Keratinocyte (primary cell): Measurements from ENCODE around the gene TMEM208. TPM values are rescaled to one million over a fixed set of nuclear protein-coding genes. Genes with fewer than 3 reads are reported as not detected.

Experiments used
- DNase-seq: peaks from one replicate; pipeline ENCODE4 v3.0.0-alpha.2; 2011; ENCODE audit warnings: low read depth, missing footprints, low spot score
- FAIRE-seq: peaks from 2 replicates; lab custom pipeline; 2011; peaks lifted over from hg19 to GRCh38; lab: Jason Lieb, UNC
- H2AFZ ChIP-seq: 2 replicates; pipeline ENCODE4 v1.6.0; 2012; ENCODE audit warnings: low read length, control low read depth, inconsistent platforms; ENCODE audit not compliant: control insufficient read depth
- H3K27ac ChIP-seq: 2 replicates; pipeline ENCODE4 v1.5.1; 2011; ENCODE audit warnings: low read length; ENCODE audit not compliant: control insufficient read depth, insufficient read depth
- H3K27me3 ChIP-seq: 3 replicates; pipeline ENCODE4 v1.6.0; 2011; ENCODE audit warnings: low read length; ENCODE audit not compliant: control insufficient read depth, insufficient read depth; ENCODE audit errors: extremely low read depth
- H3K36me3 ChIP-seq, 2 experiments: 2 replicates in 1 of 2; 3 replicates in 1 of 2; pipeline ENCODE4 v1.5.1; 2011; ENCODE audit warnings: low read length in 2 of 2, mild to moderate bottlenecking in 1 of 2; ENCODE audit not compliant: control insufficient read depth in 2 of 2, insufficient read depth in 2 of 2; ENCODE audit errors: extremely low read depth in 1 of 2
- H3K4me1 ChIP-seq: 3 replicates; pipeline ENCODE4 v1.5.1; 2011; ENCODE audit warnings: low read length; ENCODE audit not compliant: control insufficient read depth, insufficient read depth; ENCODE audit errors: extremely low read depth
- H3K4me2 ChIP-seq: 3 replicates; pipeline ENCODE4 v1.6.0; 2011; ENCODE audit warnings: low read depth, low read length; ENCODE audit not compliant: control insufficient read depth, insufficient read depth; ENCODE audit errors: extremely low read depth
- H3K4me3 ChIP-seq, 3 experiments: fragments of 200-600 bp in 1 of 3; sonication (generic) in 1 of 3; 2 replicates in 2 of 3; 3 replicates in 1 of 3; pipeline ENCODE4 v1.5.1; 2011 to 2016; ENCODE audit warnings: low read length in 3 of 3, mild to moderate bottlenecking in 3 of 3, control low read depth in 2 of 3, inconsistent platforms in 1 of 3, low read depth in 1 of 3, mixed read lengths in 1 of 3, mixed run types in 1 of 3, moderate library complexity in 1 of 3; ENCODE audit not compliant: control insufficient read depth in 2 of 3, insufficient read depth in 2 of 3; ENCODE audit errors: extremely low read depth in 1 of 3
- H3K79me2 ChIP-seq: 2 replicates; pipeline ENCODE4 v1.6.0; 2012; ENCODE audit warnings: low read length; ENCODE audit not compliant: control insufficient read depth, insufficient read depth
- H3K9ac ChIP-seq: 3 replicates; pipeline ENCODE4 v1.6.0; 2011; ENCODE audit warnings: low read length; ENCODE audit not compliant: control insufficient read depth, insufficient read depth; ENCODE audit errors: extremely low read depth
- H3K9me1 ChIP-seq: 3 replicates; pipeline ENCODE4 v1.6.0; 2011; ENCODE audit warnings: low read length; ENCODE audit not compliant: control insufficient read depth, insufficient read depth; ENCODE audit errors: extremely low read depth
- H3K9me3 ChIP-seq: 2 replicates; pipeline ENCODE4 v1.5.1; 2012; ENCODE audit warnings: low read depth, low read length; ENCODE audit not compliant: control insufficient read depth
- H4K20me1 ChIP-seq: 3 replicates; pipeline ENCODE4 v1.6.0; 2011; ENCODE audit warnings: low read length; ENCODE audit not compliant: control insufficient read depth, insufficient read depth; ENCODE audit errors: extremely low read depth
- EZH2 ChIP-seq: IDR thresholded peaks from one replicate; pipeline ENCODE4 v1.6.1; 2012; ENCODE audit warnings: inconsistent platforms, mild to moderate bottlenecking, low read length, moderate library complexity
- dilution Hi-C: fragments of 300-500 bp; cut with MboI; formaldehyde crosslinking; loops from one replicate; pipeline ENCODE4 v1.7.0; 2020; ENCODE audit warnings: low sequenced_read_pairs; ENCODE audit not compliant: extremely low pct_ligation_motif_present
- polyA plus RNA-seq, 5 experiments: library from polyadenylated mRNA; depleted of rRNA in 3 of 5; stranded (reverse) in 3 of 5; stranded (forward) in 1 of 5; unstranded in 1 of 5; fragments of >200 nt; gene quantifications; 1 replicate in 1 of 5; 2 replicates in 3 of 5; 3 replicates in 1 of 5; pipeline versions ENCODE4 v1.2.1 to v1.2.3, GENCODE V29; 2011 to 2012; ENCODE audit warnings: missing spikeins in 2 of 5, low read depth in 1 of 5, low replicate concordance in 1 of 5
- TF ChIP-seq, protein P1 (sequence below), 3 experiments: IDR thresholded peaks in 1 of 3; conservative IDR thresholded peaks in 1 of 3; optimal IDR thresholded peaks in 1 of 3; 2 replicates in 2 of 3; 3 replicates in 1 of 3; pipeline versions ENCODE3 to v1.5.1; 2011; ENCODE audit warnings: low read length in 3 of 3, mild to moderate bottlenecking in 3 of 3, moderate library complexity in 2 of 3, control low read depth in 1 of 3, inconsistent platforms in 1 of 3; ENCODE audit not compliant: insufficient read depth in 2 of 3; ENCODE audit errors: extremely low read depth in 1 of 3

Gene TMEM208
- polyA plus RNA-seq, 1 donor (not counting 4 experiments of a cell fraction or from before 2014, with no cell fraction given) = 44.9 TPM

DNA sequence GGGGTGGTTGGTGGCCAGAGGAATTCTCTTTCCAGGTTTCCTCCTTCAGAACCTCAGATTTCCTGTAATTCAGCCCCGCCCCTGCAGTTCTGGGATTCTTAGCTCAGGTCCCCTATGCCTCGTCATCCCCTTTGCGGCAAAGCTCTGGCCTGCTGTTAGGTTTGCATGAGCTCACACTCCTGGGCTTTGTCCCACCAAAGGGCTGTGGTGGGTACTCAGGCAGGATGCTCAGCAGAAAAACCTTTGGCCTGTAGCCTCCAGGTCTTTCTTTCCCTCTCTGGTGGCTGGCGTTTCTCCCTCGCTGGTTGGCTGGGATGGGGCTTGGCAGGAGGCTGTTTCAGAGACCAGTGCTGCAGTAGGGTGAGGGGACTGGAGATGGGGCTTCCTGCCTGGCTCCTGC lies 42.8 kb downstream of the TMEM208 start:
- Histone ChIP-seq H3K9ac (no peak overlapping the region), H3K36me3 (no peaks in the 10 kb centered on the region), H3K9me3 (no peaks in the 10 kb centered on the region), H3K4me1 (no peaks in the 10 kb centered on the region), H3K27me3 (peaks cover 12% of the 10 kb centered on the region), H3K9me1 (no peaks in the 10 kb centered on the region), H3K4me3 (no peak overlapping the region), H3K27ac (no peak overlapping the region), H2AFZ (no peak overlapping the region), H4K20me1 (no peaks in the 10 kb centered on the region), H3K79me2 (no peaks in the 10 kb centered on the region), H3K4me2 (no peak overlapping the region)
- no peak for DNase-seq
- no peak for FAIRE-seq
- TF ChIP-seq EZH2 = no peak
- TF ChIP-seq, protein P1, sequence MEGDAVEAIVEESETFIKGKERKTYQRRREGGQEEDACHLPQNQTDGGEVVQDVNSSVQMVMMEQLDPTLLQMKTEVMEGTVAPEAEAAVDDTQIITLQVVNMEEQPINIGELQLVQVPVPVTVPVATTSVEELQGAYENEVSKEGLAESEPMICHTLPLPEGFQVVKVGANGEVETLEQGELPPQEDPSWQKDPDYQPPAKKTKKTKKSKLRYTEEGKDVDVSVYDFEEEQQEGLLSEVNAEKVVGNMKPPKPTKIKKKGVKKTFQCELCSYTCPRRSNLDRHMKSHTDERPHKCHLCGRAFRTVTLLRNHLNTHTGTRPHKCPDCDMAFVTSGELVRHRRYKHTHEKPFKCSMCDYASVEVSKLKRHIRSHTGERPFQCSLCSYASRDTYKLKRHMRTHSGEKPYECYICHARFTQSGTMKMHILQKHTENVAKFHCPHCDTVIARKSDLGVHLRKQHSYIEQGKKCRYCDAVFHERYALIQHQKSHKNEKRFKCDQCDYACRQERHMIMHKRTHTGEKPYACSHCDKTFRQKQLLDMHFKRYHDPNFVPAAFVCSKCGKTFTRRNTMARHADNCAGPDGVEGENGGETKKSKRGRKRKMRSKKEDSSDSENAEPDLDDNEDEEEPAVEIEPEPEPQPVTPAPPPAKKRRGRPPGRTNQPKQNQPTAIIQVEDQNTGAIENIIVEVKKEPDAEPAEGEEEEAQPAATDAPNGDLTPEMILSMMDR (optimal IDR thresholded peaks at IDR 0.05 in 1 of 3, IDR thresholded peaks at IDR 0.05 in 1 of 3, conservative IDR thresholded peaks at IDR 0.05 in 1 of 3; ENCODE audit: extremely low read depth in 1 of 3, insufficient read depth in 2 of 3, low read length in 3 of 3) = no peak
- dilution Hi-C loops = no loop called here

DNA sequence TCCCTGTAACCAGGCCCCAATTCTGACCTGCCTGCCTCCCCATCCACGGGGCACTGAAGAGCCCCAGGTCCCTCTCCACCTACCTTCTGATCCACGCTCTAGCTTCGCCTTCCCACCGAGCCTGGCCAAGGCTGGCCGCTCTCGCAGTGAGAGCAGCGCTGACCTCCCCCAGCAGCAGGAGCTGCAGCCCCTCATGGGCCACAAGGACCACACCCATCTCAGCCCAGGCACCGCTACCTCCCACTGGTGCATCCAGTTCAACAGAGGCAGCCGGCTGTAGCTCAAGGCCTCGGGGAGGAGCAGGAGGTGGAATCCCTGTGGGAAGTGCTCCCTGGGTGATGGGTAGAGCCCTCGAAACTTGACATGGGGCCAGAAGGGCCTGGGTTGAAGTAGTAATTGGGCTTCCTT lies 44.0 kb downstream of the TMEM208 start:
- no peaks in the 10 kb centered on the region for H3K36me3 ChIP-seq
- H3K4me1 ChIP-seq = no peaks in the 10 kb centered on the region
- no peaks in the 10 kb centered on the region for H3K9me3 ChIP-seq
- no peaks in the 10 kb centered on the region for H3K9me1 ChIP-seq
- no peak overlapping the region for H3K9ac ChIP-seq
- TF ChIP-seq, protein P1 (optimal IDR thresholded peaks at IDR 0.05 in 1 of 3, IDR thresholded peaks at IDR 0.05 in 1 of 3, conservative IDR thresholded peaks at IDR 0.05 in 1 of 3; ENCODE audit: extremely low read depth in 1 of 3, insufficient read depth in 2 of 3, low read length in 3 of 3) = no peak
- TF ChIP-seq EZH2 = no peak
- no peak overlapping the region for H3K4me2 ChIP-seq
- no peaks in the 10 kb centered on the region for H3K79me2 ChIP-seq
- peaks cover 3% of the 10 kb centered on the region for H3K27me3 ChIP-seq
- dilution Hi-C loops = no loop called here
- H3K4me3 ChIP-seq = no peak overlapping the region
- DNase-seq = no peak
- no peak for FAIRE-seq
- no peak overlapping the region for H3K27ac ChIP-seq
- no peak overlapping the region for H2AFZ ChIP-seq
- no peaks in the 10 kb centered on the region for H4K20me1 ChIP-seq
